GM23338 (cell line): ENCODE measurements around the gene FOXP1. TPM values are rescaled to one million over a fixed set of nuclear protein-coding genes. Genes with fewer than 3 reads are reported as not detected.

Source experiments
- ATAC-seq: fragments of 200-7000 bp; cut with Tn5 transposase; 3 replicates; pipeline ENCODE4 v1.9.1; 2020
- DNase-seq: peaks from one replicate; pipeline ENCODE4 v3.0.0-alpha.2; 2015; ENCODE audit warnings: low spot score
- H2AFZ ChIP-seq: fragments of 200-600 bp; sonication (generic); 2 replicates; pipeline ENCODE4 v1.8.0; 2016; ENCODE audit warnings: antibody characterized with exemption, mild to moderate bottlenecking, moderate library complexity
- H3F3A ChIP-seq: fragments of 200-600 bp; sonication (generic); replicated peaks from 2 replicates; pipeline ENCODE4 v1.8.0; 2017; ENCODE audit warnings: antibody characterized with exemption, mixed run types, low read depth
- H3K27ac ChIP-seq: fragments of 200-600 bp; sonication (generic); 2 replicates; pipeline ENCODE4 v1.6.1; 2016; ENCODE audit warnings: low read depth
- H3K27me3 ChIP-seq: fragments of 200-600 bp; sonication (generic); 2 replicates; pipeline ENCODE4 v1.8.0; 2016; ENCODE audit warnings: mild to moderate bottlenecking, mixed run types, moderate library complexity; ENCODE audit not compliant: insufficient read depth
- H3K36me3 ChIP-seq: fragments of 200-600 bp; sonication (generic); 2 replicates; pipeline ENCODE4 v1.8.0; 2016; ENCODE audit warnings: mild to moderate bottlenecking; ENCODE audit not compliant: insufficient read depth
- H3K4me1 ChIP-seq: fragments of 200-600 bp; sonication (generic); 2 replicates; pipeline ENCODE4 v1.8.0; 2016; ENCODE audit warnings: mild to moderate bottlenecking, moderate library complexity; ENCODE audit not compliant: insufficient read depth
- H3K4me2 ChIP-seq: fragments of 200-600 bp; sonication (generic); 2 replicates; pipeline ENCODE4 v1.7.1; 2017; ENCODE audit warnings: mixed run types
- H3K4me3 ChIP-seq: fragments of 200-600 bp; sonication (generic); 2 replicates; pipeline ENCODE4 v1.6.1; 2016; ENCODE audit warnings: mixed run types
- H3K79me2 ChIP-seq: fragments of 200-600 bp; sonication (generic); replicated peaks from 2 replicates; pipeline ENCODE4 v1.8.0; 2017; ENCODE audit warnings: mild to moderate bottlenecking; ENCODE audit not compliant: insufficient read depth
- H3K9me2 ChIP-seq: fragments of 200-600 bp; sonication (generic); 2 replicates; pipeline ENCODE4 v1.8.0; 2017; ENCODE audit not compliant: insufficient read depth
- H4K20me1 ChIP-seq: fragments of 200-600 bp; sonication (generic); replicated peaks from 2 replicates; pipeline ENCODE4 v1.8.0; 2017; ENCODE audit warnings: mild to moderate bottlenecking; ENCODE audit not compliant: insufficient read depth
- H3K27ac Mint-ChIP-seq: 2 replicates; pipeline ENCODE4 v1.8.0; 2020; ENCODE audit warnings: inconsistent platforms, mild to moderate bottlenecking, moderate library complexity, mixed read lengths
- H3K27me3 Mint-ChIP-seq: 3 replicates; pipeline ENCODE4 v1.8.0; 2022; ENCODE audit warnings: low read depth, mild to moderate bottlenecking, moderate library complexity, mixed read lengths, inconsistent platforms; ENCODE audit not compliant: insufficient read depth, poor library complexity
- H3K36me3 Mint-ChIP-seq: 3 replicates; pipeline ENCODE4 v1.8.0; 2021; ENCODE audit warnings: low read depth, mild to moderate bottlenecking, inconsistent platforms, moderate library complexity, mixed read lengths
- H3K4me1 Mint-ChIP-seq: 3 replicates; pipeline ENCODE4 v1.8.0; 2020; ENCODE audit warnings: mild to moderate bottlenecking, inconsistent platforms, mixed read lengths
- H3K4me3 Mint-ChIP-seq: 3 replicates; pipeline ENCODE4 v1.8.0; 2021; ENCODE audit warnings: moderate library complexity, mild to moderate bottlenecking, inconsistent platforms, mixed read lengths
- H3K9me3 Mint-ChIP-seq: 3 replicates; pipeline ENCODE4 v1.8.0; 2020; ENCODE audit warnings: moderate library complexity, mild to moderate bottlenecking, inconsistent platforms, mixed read lengths
- CREB1 ChIP-seq: fragments of 250-450 bp; sonication (Bioruptor Pico); IDR thresholded peaks from 2 replicates; pipeline ENCODE4 v1.5.0; 2020; ENCODE audit warnings: low read depth, mild to moderate bottlenecking, moderate library complexity
- CTCF ChIP-seq, 2 experiments: fragments of 200-600 bp in 1 of 2; sonication (generic) in 1 of 2; conservative IDR thresholded peaks; 2 replicates each; pipeline versions ENCODE4 v1.5.1 to v1.6.1; 2016 to 2017; ENCODE audit warnings: antibody characterized with exemption in 2 of 2, low read depth in 2 of 2, mild to moderate bottlenecking in 2 of 2, moderate library complexity in 1 of 2
- EZH2 ChIP-seq: fragments of 200-600 bp; sonication (generic); IDR thresholded peaks from one replicate; pipeline ENCODE4 v1.8.0; 2017; ENCODE audit warnings: antibody characterized with exemption, mild to moderate bottlenecking, low read depth; ENCODE audit not compliant: unreplicated experiment
- JUNB ChIP-seq: IDR thresholded peaks from one replicate; pipeline ENCODE4 v1.6.1; 2016; ENCODE audit warnings: antibody characterized with exemption; ENCODE audit not compliant: unreplicated experiment
- NANOG ChIP-seq: IDR thresholded peaks from 2 replicates; pipeline ENCODE4 v1.6.1; 2016; ENCODE audit warnings: antibody characterized with exemption, borderline replicate concordance
- POLR2AphosphoS5 ChIP-seq: IDR thresholded peaks from 2 replicates; pipeline ENCODE4 v1.6.1; 2016; ENCODE audit warnings: antibody characterized with exemption, low read depth
- REST ChIP-seq: IDR thresholded peaks from one replicate; pipeline ENCODE4 v1.6.1; 2018; ENCODE audit warnings: antibody characterized with exemption; ENCODE audit not compliant: unreplicated experiment
- STAT1 ChIP-seq: IDR thresholded peaks from one replicate; pipeline ENCODE4 v1.6.1; 2016; ENCODE audit warnings: antibody characterized with exemption; ENCODE audit not compliant: unreplicated experiment
- ZNF114 ChIP-seq: fragments of 250-450 bp; sonication (Bioruptor Pico); IDR thresholded peaks from 2 replicates; pipeline ENCODE4 v1.5.0; 2020; ENCODE audit warnings: mild to moderate bottlenecking, moderate library complexity
- ZNF331 ChIP-seq: fragments of 250-450 bp; sonication (Bioruptor Pico); IDR thresholded peaks from 2 replicates; pipeline ENCODE4 v1.5.0; 2020; ENCODE audit warnings: low read depth, mild to moderate bottlenecking, moderate library complexity
- polyA plus RNA-seq: library from polyadenylated mRNA; unstranded; fragments of >200 nt; fragmentation: Nextera tagmentation; extraction: Ambion mirVana; gene quantifications from 2 replicates; pipeline ENCODE4 v1.2.1, GENCODE V29; 2016
- total RNA-seq: library from RNA; depleted of rRNA; stranded (reverse); fragments of >200 nt; shearing (Covaris generic); gene quantifications from 2 replicates; pipeline ENCODE4 v1.2.3, GENCODE V29; 2014
- TF ChIP-seq, protein P1 (sequence below): fragments of 250-450 bp; sonication (Bioruptor Pico); IDR thresholded peaks from 2 replicates; pipeline ENCODE4 v1.5.0; 2020; ENCODE audit warnings: mild to moderate bottlenecking, moderate library complexity
- TF ChIP-seq, protein P2 (sequence below): IDR thresholded peaks from 2 replicates; pipeline ENCODE4 v1.6.1; 2016; ENCODE audit warnings: antibody characterized with exemption

FOXP1 gene
- total and polyA plus RNA-seq, 2 experiments from 2014 or later = 32.9 to 35.5 TPM

DNA sequence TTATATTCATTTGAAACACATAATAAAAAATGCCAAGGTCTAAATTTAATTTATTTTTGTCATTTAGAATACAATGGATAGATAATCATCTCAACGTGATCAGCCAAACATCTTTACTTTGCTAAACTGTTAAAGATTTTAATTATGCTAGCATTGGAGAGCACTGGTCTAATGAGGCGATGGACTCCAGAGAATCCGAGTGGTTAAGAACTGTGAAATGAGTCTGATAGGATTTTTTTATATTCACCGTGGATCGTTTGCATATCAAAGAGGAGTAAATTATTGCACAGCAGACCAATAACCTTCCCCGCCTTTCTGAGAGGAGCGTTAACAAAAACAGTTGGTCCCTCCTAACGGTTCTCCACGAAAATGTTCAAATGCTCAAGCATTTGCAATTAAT is 540.8 kb downstream of the FOXP1 start:
- no peak overlapping the region for H3K27ac ChIP-seq
- peaks cover 27% of the 10 kb centered on the region for H3K4me1 ChIP-seq
- no peak overlapping the region for H3K4me2 ChIP-seq
- no peak overlapping the region for H3K27ac Mint-ChIP-seq
- no peak for TF ChIP-seq POLR2AphosphoS5
- no peak for TF ChIP-seq REST
- TF ChIP-seq NANOG = no peak
- TF ChIP-seq, protein P1, sequence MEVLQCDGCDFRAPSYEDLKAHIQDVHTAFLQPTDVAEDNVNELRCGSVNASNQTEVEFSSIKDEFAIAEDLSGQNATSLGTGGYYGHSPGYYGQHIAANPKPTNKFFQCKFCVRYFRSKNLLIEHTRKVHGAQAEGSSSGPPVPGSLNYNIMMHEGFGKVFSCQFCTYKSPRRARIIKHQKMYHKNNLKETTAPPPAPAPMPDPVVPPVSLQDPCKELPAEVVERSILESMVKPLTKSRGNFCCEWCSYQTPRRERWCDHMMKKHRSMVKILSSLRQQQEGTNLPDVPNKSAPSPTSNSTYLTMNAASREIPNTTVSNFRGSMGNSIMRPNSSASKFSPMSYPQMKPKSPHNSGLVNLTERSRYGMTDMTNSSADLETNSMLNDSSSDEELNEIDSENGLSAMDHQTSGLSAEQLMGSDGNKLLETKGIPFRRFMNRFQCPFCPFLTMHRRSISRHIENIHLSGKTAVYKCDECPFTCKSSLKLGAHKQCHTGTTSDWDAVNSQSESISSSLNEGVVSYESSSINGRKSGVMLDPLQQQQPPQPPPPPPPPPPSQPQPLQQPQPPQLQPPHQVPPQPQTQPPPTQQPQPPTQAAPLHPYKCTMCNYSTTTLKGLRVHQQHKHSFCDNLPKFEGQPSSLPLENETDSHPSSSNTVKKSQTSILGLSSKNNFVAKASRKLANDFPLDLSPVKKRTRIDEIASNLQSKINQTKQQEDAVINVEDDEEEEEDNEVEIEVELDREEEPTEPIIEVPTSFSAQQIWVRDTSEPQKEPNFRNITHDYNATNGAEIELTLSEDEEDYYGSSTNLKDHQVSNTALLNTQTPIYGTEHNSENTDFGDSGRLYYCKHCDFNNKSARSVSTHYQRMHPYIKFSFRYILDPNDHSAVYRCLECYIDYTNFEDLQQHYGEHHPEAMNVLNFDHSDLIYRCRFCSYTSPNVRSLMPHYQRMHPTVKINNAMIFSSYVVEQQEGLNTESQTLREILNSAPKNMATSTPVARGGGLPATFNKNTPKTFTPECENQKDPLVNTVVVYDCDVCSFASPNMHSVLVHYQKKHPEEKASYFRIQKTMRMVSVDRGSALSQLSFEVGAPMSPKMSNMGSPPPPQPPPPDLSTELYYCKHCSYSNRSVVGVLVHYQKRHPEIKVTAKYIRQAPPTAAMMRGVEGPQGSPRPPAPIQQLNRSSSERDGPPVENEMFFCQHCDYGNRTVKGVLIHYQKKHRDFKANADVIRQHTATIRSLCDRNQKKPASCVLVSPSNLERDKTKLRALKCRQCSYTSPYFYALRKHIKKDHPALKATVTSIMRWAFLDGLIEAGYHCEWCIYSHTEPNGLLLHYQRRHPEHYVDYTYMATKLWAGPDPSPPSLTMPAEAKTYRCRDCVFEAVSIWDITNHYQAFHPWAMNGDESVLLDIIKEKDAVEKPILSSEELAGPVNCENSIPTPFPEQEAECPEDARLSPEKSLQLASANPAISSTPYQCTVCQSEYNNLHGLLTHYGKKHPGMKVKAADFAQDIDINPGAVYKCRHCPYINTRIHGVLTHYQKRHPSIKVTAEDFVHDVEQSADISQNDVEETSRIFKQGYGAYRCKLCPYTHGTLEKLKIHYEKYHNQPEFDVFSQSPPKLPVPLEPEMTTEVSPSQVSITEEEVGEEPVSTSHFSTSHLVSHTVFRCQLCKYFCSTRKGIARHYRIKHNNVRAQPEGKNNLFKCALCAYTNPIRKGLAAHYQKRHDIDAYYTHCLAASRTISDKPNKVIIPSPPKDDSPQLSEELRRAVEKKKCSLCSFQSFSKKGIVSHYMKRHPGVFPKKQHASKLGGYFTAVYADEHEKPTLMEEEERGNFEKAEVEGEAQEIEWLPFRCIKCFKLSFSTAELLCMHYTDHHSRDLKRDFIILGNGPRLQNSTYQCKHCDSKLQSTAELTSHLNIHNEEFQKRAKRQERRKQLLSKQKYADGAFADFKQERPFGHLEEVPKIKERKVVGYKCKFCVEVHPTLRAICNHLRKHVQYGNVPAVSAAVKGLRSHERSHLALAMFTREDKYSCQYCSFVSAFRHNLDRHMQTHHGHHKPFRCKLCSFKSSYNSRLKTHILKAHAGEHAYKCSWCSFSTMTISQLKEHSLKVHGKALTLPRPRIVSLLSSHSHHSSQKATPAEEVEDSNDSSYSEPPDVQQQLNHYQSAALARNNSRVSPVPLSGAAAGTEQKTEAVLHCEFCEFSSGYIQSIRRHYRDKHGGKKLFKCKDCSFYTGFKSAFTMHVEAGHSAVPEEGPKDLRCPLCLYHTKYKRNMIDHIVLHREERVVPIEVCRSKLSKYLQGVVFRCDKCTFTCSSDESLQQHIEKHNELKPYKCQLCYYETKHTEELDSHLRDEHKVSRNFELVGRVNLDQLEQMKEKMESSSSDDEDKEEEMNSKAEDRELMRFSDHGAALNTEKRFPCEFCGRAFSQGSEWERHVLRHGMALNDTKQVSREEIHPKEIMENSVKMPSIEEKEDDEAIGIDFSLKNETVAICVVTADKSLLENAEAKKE (CRISPR knock-in tag) = no peak
- TF ChIP-seq, protein P2, sequence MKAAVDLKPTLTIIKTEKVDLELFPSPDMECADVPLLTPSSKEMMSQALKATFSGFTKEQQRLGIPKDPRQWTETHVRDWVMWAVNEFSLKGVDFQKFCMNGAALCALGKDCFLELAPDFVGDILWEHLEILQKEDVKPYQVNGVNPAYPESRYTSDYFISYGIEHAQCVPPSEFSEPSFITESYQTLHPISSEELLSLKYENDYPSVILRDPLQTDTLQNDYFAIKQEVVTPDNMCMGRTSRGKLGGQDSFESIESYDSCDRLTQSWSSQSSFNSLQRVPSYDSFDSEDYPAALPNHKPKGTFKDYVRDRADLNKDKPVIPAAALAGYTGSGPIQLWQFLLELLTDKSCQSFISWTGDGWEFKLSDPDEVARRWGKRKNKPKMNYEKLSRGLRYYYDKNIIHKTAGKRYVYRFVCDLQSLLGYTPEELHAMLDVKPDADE = no peak
- TF ChIP-seq EZH2 = no peak
- TF ChIP-seq JUNB = no peak
- no peak for TF ChIP-seq ZNF331 (CRISPR knock-in tag)
- no peak for TF ChIP-seq ZNF114 (CRISPR knock-in tag)
- TF ChIP-seq CTCF (conservative IDR thresholded peaks at IDR 0.05; ENCODE audit: low read depth in 2 of 2) = no peak
- no peak for TF ChIP-seq STAT1
- no peak for TF ChIP-seq CREB1 (CRISPR knock-in tag)
- no peaks in the 10 kb centered on the region for H3K9me3 Mint-ChIP-seq
- no peaks in the 10 kb centered on the region for H4K20me1 ChIP-seq
- no peaks in the 10 kb centered on the region for H3K27me3 Mint-ChIP-seq
- H3K79me2 ChIP-seq = no peaks in the 10 kb centered on the region; the same call in none of the 2 replicates
- H3F3A ChIP-seq = no peaks in the 10 kb centered on the region; the same call in 1 of the 2 replicates
- no peaks in the 10 kb centered on the region for H3K27me3 ChIP-seq
- H3K9me2 ChIP-seq = no peaks in the 10 kb centered on the region
- H3K4me1 Mint-ChIP-seq = peaks cover 37% of the 10 kb centered on the region
- H3K4me3 ChIP-seq = no peak overlapping the region
- no peak for ATAC-seq
- no peak for DNase-seq
- no peak overlapping the region for H3K4me3 Mint-ChIP-seq
- peaks cover 18% of the 10 kb centered on the region for H3K36me3 Mint-ChIP-seq
- no peak overlapping the region for H2AFZ ChIP-seq
- 0 out of 2 replicates have a peak, but pooled peaks cover 4% of the 10 kb centered on the region for H3K36me3 ChIP-seq
